ENCODE data around the gene ABHD15. TPM values are rescaled to one million over a fixed set of nuclear protein-coding genes. Genes with fewer than 3 reads are reported as not detected.

ABHD15 gene
- total and polyA plus RNA-seq, 9 of the 15 experiments (the other 6 are each of a cell fraction or from before 2014, with no cell fraction given) = 0.85 to 4.2 (median 2.1) TPM

- TF ChIP-seq SAP30 (IDR thresholded peaks at IDR 0.05; ENCODE audit: borderline replicate concordance, insufficient read depth, low read depth, low read length, poor library complexity, severe bottlenecking) (peak; percentile 46), MYNN (IDR thresholded peaks at IDR 0.05) (peak; percentile 83; the same call in 1 of the 2 replicates), MYNN (CRISPR knock-in tag; IDR thresholded peaks at IDR 0.05) (no peak), SMARCB1 (IDR thresholded peaks at IDR 0.05; ENCODE audit: insufficient read length, low read depth) (no peak), POLR2AphosphoS5 (IDR thresholded peaks at IDR 0.05; ENCODE audit: control insufficient read depth, insufficient read depth, low read depth, low read length) (no peak), ZNF165 (CRISPR knock-in tag; IDR thresholded peaks at IDR 0.05; ENCODE audit: borderline replicate concordance) (no peak), MLX (CRISPR knock-in tag; conservative IDR thresholded peaks at IDR 0.05) (no peak), ZNF3 (CRISPR knock-in tag; IDR thresholded peaks at IDR 0.05) (no peak), XRCC5 (IDR thresholded peaks at IDR 0.05; ENCODE audit: low read depth, low read length) (peak; percentile 94; the same call in 1 of the 2 replicates), KHSRP (IDR thresholded peaks at IDR 0.05) (no peak), XRCC4 (IDR thresholded peaks at IDR 0.05; ENCODE audit: extremely low read depth, insufficient read depth, insufficient read length) (no peak), TAF9B (IDR thresholded peaks at IDR 0.05; ENCODE audit: partially characterized antibody) (no peak), RFX1 (IDR thresholded peaks at IDR 0.05) (no peak), COPS2 (conservative IDR thresholded peaks at IDR 0.05) (no peak), GTF2B (IDR thresholded peaks at IDR 0.05; ENCODE audit: extremely low read depth, insufficient read length) (no peak), ZBED1 (IDR thresholded peaks at IDR 0.05) (no peak), RUNX1 (IDR thresholded peaks at IDR 0.05; ENCODE audit: low read depth) (no peak), NCOA2 (IDR thresholded peaks at IDR 0.05; ENCODE audit: partially characterized antibody in 2 of 2) (no peak), RHOXF2B (CRISPR knock-in tag; conservative IDR thresholded peaks at IDR 0.05) (no peak), SAFB2 (IDR thresholded peaks at IDR 0.05; ENCODE audit: borderline replicate concordance, low read depth, low read length, severe bottlenecking) (no peak), RCOR1 (IDR thresholded peaks at IDR 0.05; ENCODE audit: borderline replicate concordance in 1 of 2, low read depth in 2 of 2, low read length in 2 of 2) (peak in 1 of 2 experiments; percentile 38; a peak in 2 of 4 replicates), ZNF764 (CRISPR knock-in tag; IDR thresholded peaks at IDR 0.05; ENCODE audit: low read depth) (no peak), ZBTB5 (IDR thresholded peaks at IDR 0.05) (no peak)
- TF ChIP-seq, protein P1, sequence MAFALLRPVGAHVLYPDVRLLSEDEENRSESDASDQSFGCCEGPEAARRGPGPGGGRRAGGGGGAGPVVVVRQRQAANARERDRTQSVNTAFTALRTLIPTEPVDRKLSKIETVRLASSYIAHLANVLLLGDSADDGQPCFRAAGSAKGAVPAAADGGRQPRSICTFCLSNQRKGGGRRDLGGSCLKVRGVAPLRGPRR (CRISPR knock-in tag; IDR thresholded peaks at IDR 0.05) = no peak
Observed at GRCh38 chr17:29591737-29592608, 25.1 kb upstream of the ABHD15 start (continued).
